IPS-11a (cell line): Measurements from ENCODE around the gene DDR2.
"Not testable (repeated sequence)": the region's sequence is repeated elsewhere in the genome, so short reads cannot be mapped to it uniquely, and the experiment has no call there.

Source experiments
- H3K4me3 ChIP-seq: one replicate; pipeline ENCODE4 v1.5.1; 2013; ENCODE audit warnings: low read depth, low read length, control low read depth

DDR2 gene

DNA sequence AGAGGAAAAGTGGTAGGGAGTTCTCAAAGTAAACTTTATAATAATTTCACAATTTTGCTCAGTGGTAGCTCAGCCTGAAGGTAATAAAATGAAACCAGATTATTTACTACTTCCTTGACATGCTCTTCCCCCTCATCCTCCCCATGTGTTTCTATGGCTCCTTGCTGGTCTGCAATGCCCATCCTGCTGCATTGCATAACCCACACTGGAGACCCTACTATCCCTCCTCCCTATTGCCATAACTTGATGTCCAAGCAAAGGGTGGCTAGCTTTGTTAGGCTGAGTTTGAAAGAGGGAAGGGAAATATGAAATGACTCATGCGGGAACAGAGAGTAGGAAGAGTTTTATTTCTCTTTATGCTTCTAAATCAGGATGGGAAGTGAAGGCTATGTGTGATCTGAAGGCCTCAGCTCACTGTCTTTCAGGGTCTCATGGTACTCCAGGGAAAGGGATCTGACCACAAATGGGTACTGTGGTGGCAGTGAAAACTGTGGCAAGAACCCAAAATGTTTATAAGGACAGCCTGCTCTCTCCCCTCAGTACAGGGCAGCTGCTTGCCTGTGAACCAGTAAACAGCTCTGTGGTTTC, 121.8 kb downstream of the DDR2 start:
- no peak overlapping the region for H3K4me3 ChIP-seq

DNA sequence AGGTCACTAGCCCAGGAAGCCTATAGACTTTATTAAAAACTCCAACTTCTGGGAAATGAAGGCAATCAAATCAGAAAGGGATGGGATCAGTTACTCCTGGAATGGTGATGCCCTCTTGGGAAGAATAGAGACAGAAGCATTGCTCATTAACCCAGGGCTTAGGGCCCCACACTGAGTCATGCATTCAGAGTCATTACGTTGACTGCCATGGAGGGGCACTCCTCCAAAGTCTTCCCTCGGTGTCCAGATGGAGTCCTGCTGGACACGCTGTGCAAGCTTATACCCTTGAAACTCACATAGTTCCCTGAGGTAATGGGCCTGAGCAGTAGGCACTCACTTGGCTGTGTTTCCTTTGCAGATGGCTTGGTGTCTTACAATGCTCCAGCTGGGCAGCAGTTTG, 123.0 kb downstream of the DDR2 start:
- no peak overlapping the region for H3K4me3 ChIP-seq

DNA sequence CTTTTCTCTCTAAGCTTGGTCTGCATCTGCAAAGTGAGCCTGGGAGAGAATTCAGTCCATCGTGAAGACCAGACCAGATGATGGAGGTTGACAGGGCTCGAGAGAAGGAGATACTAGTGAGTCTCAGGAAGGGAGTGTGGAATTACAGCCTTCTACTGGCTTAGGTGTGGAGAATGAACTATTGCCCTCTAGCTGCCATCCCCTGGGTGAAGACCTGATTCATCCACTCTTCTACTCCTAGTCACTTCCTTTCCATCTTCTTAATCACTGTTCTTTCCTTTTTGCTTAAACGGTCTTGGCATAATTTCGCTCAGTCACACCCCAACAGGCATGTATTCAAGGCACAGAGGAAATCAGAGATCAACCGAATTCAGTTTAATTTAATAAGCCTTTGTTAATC, 124.3 kb downstream of the DDR2 start:
- H3K4me3 ChIP-seq, result no peak overlapping the region

DNA sequence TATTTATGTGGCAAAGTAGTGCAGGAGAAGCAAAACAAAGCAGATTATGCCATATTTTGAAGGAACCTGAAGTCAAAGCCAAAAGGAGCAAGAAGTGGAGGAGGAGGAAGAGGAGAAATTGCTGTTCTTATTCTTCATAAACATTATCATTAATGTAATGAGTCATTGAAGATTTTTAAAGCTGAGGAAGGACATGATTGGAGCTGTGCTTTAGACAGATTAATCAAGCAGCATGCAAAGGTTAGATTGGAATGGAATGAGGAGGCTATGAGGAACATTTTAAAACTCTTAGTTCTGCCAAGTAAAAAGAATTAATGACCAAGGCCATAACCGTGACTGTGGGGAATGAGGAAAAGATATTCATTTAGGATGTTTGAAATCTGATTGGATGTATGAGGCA, 125.2 kb downstream of the DDR2 start:
- H3K4me3 ChIP-seq, result no peak overlapping the region

DNA sequence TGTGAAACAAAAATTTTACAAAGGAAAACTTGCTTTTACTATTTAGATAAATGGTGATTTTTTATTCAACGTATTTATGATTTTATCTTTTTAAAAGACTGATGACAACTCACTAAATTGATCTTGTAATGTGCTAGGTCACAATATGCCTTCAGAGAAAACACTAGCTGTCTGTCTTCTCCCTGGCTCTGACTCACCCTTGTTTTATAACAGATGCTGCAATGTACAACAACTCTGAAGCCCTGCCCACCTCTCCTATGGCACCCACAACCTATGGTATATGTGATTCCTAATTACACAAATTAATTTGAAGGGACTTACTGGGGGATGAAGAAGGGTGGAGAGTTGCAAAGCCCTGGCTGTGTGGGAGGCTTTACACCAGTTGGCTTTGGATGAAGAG, 133.5 kb downstream of the DDR2 start:
- H3K4me3 ChIP-seq, result no peak overlapping the region

DNA sequence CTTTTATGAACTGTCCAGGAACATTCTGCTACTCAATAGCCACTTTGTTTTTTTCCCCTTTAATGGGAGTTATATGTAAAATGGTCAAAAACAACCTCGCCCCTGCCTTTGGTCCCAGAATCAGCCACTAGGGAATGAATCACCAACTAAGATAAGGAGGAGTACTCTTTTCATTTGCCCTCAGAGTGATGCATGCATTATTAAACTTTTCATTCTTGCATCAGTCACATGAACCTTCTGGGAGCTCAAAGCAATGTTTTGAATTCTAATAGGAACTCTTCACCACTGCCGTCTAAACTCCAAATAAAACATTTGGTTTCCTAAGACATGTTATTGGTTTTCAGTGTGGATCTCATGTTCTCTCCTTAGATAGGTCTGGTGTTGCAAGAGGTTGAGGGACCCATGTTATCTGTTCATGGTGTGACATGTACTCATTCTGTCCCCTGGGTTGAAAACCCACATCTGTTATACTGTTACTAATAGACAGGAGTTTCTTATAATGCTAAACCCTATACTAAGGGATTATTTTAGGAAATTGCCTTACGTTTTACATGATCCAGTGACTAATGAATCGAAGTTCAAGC, 140.4 kb downstream of the DDR2 start:
- H3K4me3 ChIP-seq, result no peak overlapping the region

DNA sequence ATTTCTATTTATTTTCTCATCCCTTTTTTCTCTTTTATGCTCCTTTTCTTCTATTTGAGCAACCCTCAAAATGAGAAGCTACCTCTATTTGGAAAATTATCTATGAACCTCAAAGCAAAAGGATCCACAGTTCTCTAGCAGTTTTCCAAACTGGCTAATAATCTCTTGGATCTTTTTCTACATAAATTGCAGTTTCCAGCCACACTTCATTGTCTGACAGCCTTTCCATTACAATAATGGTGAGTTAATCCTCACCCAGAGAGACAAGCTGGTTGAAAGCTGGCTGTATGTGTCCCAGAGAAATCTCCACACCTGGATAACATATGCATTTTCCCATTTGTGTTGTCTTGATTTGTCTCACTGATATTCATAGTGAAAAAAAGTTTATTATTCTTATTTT, 141.7 kb downstream of the DDR2 start:
- H3K4me3 ChIP-seq, result no peak overlapping the region

DNA sequence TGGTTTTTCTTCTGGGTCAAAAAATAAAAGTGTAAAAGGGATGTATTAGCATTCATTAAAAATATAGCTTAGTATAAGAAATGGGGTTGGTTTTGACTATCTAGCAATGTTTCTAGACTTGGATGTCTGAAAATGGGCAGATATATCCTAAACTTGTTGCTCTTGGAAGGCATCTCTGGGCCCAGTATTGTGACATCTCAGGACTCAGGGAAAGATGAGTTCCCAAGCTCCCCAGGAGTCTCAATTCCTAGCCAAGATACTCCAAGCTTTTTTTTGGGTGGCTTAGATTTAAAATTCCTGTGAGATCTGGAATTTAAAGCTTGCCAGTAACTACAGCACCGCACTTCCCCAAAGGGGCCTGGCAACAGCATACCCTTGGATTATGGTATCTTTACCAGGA, 146.8 kb downstream of the DDR2 start:
- H3K4me3 ChIP-seq, result no peak overlapping the region

DNA sequence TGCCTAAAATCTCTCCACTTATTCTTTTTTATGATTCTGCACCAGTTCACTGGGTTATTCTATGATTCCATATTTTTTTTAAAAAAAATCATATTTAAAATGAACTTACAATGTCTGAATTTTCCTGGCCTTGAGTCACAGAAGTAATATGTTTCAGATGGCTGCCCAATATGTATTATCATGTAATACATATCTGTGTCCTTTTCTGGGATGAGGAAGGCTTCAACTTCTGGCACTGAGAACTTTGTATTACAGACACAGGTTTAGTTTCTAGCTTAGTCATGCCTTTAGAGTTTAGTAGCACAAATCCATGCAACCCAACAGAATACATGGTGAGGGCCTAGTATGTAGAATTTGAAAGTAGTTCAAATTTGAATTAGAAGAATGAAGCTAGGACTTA, 150.4 kb downstream of the DDR2 start:
- H3K4me3 ChIP-seq, result no peak overlapping the region

DNA sequence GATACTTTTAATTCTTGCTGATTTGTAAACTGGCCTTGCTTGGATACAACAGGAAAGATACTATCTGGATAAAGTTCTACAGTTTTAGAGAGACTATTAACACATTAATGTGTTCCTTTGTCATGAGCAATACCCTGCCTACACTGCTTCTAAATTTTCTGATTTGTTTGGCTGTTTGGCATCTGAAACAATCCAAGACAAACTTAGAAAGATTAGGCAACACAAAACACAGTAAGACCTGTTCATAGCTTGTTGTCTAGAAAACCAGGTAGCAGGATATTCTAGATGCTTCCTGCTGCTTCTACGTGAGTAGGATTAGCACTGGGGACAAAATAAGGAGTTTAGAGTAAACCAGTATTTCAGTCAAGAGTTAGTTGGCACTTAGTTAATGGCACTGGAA, 152.7 kb downstream of the DDR2 start:
- not testable (repeated sequence) for H3K4me3 ChIP-seq

DNA sequence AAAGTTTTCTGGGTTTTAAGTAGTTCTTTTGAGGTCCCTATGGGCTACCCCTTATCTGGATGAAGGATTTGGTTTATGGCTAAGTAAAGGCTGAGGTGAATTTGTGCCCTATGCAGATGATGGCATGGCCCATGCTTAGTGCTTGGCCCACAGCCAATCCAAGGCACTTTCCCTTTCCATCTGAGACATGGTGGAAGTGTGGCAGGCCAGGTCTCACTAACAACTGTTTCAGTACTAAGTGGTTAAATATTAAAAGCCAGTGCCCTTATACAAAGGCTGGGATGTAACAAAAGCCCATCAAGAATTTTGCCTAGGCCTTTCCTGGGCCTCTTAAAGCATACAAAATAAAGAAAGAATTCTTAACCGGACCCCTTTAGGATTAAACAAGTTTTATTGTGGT, 156.5 kb downstream of the DDR2 start:
- not testable (repeated sequence) for H3K4me3 ChIP-seq

DNA sequence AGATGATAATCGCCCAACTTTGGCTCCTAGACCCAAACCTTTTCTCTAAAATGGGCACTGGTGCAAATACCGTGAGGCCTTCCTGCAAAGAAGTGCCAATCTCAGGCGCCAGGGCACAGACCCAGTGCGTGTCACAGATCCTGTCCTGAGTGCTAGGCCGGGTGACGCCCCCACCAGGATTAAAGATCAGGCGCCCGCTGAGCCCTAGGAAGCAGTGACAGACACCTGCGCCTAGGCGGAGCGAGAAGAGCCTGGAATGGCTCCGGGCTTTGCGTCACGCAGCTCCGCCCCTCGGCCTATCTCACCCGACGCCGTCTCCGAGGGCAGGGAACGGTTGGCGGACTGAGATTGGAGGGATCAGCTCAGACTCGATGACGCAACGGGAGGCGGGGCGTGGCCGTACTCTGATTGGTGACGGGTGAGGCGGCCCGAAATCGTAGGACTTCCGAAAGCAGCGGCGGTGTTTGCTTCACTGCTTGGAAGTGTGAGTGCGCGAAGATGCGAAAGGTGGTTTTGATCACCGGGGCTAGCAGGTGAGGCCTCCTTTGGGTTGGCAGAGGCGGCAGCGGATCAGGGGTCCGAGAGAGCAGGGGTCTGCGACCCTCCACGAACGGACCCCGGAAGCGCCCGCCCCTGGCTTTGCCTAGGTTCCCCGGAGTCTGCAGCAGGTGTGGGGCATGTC, 158.2 kb downstream of the DDR2 start, which contains the start of gene HSD17B7:
TSS of gene HSD17B7 (plus strand) at position 400 of the 682 bp plus-strand sequence. CDS start at position 499, 99 bp downstream.
- peak within 1 kb of the TSS; percentile 48 for H3K4me3 ChIP-seq

DNA sequence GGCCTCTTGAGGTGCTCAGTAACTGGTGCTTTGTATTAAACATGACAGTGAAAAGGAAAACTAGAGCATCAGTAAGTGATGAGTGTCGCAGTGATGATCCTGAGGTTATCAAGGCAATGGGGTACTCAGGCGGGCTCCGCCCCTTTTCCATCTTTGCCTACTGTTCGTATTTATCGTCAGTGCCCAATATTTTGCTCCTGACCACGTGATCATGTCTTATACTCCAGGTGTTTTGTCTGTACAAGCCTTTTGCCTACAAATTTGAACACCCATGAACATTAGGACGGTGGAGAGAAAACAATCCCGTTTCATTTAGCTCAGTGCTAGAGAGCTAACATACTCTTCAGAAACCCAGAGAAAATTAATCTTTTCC, 158.7 kb downstream of the DDR2 start:
- H3K4me3 ChIP-seq, result peak overlapping the region; percentile 48

DNA sequence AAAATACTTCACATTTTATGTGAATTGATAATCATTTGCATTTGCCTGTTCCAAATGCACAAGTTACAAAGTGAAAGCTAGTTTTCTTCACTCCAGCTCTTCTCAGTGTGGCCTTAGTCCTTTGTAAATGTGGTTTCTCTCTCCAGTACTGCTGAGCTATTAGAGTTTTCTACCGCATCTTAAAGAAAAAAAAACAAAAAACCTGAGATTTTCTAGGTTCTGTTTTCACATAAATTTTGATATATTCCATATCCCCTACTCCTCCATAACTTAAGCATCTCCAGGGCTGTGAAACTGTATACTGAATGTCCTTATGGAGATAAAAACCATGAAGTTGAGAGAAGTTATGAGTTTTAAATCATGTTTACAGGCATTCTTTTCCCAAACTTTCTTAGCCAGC, 162.0 kb downstream of the DDR2 start:
- not testable (repeated sequence) for H3K4me3 ChIP-seq

DNA sequence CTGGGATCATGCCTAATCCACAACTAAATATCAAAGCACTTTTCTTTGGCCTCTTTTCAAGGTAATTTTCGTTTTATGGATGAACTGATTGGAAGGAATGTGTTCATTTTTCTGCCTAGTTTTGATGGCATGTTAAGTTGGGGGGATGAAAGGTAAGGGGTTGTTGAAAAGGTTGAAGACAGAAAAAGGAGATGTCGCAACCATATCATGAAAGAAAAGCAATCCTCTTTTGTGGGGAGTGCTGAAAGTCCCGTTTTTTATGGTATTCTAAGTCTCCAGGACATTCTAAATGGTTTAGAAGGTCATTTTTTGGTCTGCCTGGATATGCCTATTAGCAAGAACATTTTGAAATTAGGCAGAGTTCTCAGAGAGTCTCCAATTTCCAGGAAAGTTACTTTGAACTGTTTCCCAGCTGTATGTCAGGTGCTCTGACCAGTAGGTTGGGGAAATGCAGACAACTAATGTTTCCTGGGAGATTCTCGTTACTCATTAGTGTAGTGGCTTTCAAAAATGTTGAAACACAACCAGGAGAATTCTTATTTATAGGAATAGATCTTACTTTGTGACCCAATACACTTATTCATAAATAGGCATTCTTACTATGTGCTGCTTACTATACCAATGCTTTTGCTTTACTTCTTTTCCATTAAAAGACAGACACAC, 164.5 kb downstream of the DDR2 start:
- not testable (repeated sequence) for H3K4me3 ChIP-seq

DNA sequence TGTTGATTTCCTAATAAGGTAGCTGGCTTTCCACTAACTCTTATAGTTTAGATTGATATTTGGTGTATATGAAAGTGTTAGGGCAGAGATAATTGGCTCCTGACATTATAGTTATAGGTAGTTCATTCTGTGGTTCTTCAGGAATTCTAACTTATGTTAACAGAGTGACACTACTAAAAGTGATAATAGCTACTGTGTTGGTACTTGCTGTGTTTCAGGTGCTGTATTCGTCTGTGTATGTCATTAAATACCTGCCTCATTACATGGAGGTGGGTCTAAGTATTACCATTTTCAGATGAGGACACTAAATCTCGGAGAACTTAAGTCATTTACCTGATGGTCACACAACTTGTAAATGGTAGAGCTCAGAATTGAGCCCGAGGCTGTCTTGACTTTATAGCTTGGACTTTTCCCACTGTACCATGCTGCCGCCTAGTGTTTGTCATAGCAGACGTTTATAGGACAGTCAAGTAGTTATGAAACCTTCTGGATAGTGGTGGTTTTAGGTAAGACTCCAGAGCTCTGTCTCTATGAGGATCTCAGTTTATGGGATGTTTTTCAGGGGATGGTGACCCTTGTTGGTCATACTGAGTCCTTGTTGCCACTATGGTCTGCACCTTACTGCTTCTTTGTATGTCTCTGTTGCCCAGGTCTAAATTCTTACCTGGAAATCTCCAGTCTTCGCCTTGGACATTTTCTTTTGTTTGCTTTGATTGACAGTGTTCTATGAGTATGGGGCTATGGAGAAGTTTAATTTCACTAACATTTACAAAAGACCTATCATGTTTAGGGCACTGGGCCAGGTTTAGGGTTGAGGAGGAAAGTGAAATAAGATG, 167.9 kb downstream of the DDR2 start:
- H3K4me3 ChIP-seq, result not testable (repeated sequence)

DNA sequence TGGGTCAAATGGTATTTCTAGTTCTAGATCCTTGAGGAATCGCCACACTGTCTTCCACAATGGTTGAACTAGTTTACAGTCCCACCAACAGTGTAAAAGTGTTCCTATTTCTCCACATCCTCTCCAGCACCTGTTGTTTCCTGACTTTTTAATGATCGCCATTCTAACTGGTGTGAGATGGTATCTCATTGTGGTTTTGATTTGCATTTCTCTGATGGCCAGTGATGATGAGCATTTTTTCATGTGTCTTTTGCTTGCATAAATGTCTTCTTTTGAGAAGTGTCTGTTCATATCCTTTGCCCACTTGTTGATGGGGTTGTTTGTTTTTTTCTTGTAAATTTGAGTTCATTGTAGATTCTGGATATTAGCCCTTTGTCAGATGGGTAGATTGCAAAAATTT, 175.2 kb downstream of the DDR2 start:
- not testable (repeated sequence) for H3K4me3 ChIP-seq

DNA sequence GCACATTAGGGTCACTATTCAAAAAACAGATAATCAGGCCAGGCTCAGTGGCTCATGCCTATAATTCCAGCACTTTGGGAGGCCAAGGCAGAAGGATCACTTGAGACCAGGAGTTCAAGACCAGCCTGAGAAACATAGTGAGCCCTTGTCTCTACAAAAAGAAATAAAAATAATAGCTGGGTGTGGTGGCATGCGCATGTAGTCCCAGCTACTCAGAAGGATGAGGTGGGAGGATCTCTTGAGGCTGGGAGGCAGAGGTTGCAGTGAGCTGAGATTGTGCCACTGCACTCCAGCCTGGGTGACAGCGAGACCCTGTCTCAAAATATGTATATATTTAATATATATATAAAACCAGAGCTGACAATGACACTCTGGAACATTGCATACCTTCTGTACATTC, 180.1 kb downstream of the DDR2 start:
- not testable (repeated sequence) for H3K4me3 ChIP-seq

DNA sequence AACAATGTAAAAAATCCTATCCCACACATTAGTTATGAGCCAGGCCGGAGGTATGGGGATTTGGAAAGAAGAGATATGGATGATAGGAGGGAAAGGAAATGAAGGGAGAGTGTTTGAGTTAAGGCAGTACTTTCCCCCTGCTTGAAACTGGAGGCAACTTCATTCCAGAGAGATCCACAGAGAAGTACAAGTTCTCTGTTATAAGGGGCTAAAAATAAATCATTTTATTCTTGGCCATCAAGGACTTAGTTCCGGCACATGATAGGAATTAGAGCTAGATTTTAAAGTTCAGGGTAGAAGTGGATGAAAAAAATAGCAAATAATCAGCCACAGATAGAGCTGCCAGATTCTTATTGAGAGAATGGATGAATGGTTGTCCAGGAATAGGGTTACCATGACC, 185.9 kb downstream of the DDR2 start:
- H3K4me3 ChIP-seq, result not testable (repeated sequence)

DNA sequence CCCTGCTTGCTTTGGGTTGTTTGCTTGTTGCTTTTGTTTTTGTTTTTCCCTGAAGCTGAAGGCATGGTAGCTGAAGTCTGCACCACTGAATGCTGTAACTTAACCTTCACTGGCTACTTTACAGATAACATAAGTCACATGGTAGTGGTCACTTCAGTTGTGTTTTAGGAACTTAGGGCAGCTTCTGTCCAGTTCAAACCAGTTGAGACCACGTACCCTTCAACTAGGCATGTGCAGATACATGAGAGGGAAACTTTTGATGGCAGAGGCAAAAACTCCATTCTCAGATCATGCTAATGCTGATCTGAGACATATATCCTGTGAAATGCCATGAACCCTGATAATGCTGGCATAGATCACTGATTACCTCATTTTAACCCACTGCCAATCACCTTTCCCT, 186.4 kb downstream of the DDR2 start:
- not testable (repeated sequence) for H3K4me3 ChIP-seq
